ENCODE measurements around the gene SNAP29.
"Not testable (repeated sequence)": the region's sequence is repeated elsewhere in the genome, so short reads cannot be mapped to it uniquely, and the experiment has no call there.

SNAP29 gene

GRCh38 chr22:20903093-20903492, 44.3 kb downstream of the SNAP29 start:
- DNase-seq = no peak

- no peak for DNase-seq
Measured at GRCh38 chr22:20904008-20904979, 45.5 kb downstream of the SNAP29 start.

DNA sequence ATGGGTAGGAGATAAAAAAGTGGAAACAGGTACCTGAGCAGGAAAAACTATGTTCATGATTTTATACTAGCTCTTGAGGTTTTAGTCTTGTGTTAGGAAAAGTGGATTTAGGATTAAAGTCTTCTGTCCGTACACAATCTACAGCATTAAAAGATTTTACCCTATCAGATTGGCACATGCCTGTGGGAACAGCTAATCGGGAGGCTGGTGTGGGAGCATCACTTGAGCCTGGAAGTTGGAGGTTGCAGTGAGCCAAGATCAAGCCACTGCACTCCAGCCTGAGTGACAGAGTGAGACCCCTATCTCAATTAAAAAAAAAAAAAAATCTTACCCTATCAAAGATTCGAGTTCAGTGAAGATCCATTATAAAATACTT, 46.2 kb downstream of the SNAP29 start:
- no peak for DNase-seq

- no peak for DNase-seq
Measured at GRCh38 chr22:20905415-20906386, 46.9 kb downstream of the SNAP29 start.

DNA sequence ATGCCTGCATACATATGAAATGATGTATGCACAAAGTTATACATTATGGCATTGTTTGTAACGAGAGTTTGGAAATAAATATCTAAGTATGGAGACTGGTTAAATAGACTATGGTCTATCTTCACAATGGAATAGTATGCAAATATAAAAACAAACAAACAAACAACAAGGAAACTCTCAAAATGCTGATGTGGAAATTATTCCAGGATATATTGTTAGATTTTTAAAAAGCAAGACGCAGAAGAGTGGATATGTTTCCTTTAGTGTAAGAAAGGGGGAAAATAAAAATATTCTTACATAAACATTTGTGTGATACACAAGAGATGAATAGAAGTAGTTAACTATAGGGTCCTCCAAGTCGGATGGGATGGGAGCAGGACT, 47.6 kb downstream of the SNAP29 start:
- DNase-seq = no peak

DNA sequence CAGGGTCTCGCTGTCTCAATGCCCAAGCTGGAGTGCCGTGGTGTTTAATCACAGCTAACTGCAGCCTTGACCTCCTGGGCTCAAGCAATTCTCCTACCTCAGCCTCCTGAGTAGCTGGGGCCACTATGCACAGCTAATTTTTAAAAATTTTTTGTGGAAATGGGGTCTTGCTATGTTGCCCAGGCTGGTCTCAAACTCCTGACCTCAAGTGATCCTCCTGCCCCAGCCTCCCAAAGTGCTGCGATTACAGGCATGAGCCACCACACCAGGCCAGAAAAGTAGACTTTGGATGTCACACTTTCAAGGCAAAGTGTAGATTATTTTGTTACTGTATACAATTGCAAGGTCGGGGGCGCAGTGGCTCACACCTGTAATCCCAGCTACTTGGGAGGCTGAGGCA, 49.9 kb downstream of the SNAP29 start:
- not testable (repeated sequence) for DNase-seq

GRCh38 chr22:20909543-20910303, 50.9 kb downstream of the SNAP29 start:
- DNase-seq = no peak

- no peak for DNase-seq
Measured at GRCh38 chr22:20912494-20912893, 53.7 kb downstream of the SNAP29 start.

- DNase-seq = peak; percentile 98
Measured at GRCh38 chr22:20916916-20917810, 58.4 kb downstream of the SNAP29 start, which contains the start of gene CRKL. Gene CRKL (plus strand): TSS chr22:20917407. CDS start chr22:20917935, 528 bp downstream.

- no peak for DNase-seq
Measured at GRCh38 chr22:20918663-20919218, 59.9 kb downstream of the SNAP29 start.

DNA sequence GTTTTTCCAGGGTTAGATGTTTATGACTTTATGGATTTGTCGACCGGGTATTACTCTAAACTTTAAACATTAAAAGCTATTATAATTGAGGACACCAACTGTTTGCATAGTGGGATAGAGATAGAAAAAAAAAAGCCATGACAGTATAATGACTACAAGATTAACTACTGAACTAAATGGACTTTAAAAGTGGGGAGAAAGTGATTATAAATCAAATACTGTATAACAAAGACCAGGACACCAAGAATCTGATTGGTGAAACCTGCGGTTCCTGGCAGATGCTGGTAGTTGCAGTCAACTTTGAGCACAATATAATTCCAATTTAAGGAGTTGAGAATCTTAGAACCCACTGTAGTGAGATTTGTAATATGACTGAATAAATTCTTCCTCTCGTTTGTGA, 60.9 kb downstream of the SNAP29 start:
- DNase-seq = no peak

- DNase-seq = no peak
Measured at GRCh38 chr22:20920881-20921203, 62.0 kb downstream of the SNAP29 start.

- no peak for DNase-seq
Measured at GRCh38 chr22:20922141-20922751, 63.4 kb downstream of the SNAP29 start.

DNA sequence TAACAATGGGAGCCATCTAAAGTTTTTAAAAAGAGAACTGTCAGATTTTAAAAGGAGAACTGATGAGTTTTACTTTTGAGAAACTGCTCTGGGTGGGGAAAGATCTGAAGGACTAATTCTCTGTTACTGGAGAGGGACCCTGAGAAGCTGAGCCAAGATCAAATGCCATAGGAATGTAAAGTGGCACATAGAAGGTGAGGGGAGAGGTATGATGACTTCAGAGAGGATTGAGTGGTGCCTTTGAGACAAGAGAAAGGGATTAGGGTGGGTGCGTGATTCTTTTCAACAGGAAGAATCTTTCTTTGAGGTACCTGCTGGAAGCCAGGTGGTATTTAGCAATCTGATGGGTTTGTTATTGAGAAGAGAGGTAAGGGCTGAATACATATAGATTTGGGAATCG, 67.4 kb downstream of the SNAP29 start:
- no peak for DNase-seq

DNA sequence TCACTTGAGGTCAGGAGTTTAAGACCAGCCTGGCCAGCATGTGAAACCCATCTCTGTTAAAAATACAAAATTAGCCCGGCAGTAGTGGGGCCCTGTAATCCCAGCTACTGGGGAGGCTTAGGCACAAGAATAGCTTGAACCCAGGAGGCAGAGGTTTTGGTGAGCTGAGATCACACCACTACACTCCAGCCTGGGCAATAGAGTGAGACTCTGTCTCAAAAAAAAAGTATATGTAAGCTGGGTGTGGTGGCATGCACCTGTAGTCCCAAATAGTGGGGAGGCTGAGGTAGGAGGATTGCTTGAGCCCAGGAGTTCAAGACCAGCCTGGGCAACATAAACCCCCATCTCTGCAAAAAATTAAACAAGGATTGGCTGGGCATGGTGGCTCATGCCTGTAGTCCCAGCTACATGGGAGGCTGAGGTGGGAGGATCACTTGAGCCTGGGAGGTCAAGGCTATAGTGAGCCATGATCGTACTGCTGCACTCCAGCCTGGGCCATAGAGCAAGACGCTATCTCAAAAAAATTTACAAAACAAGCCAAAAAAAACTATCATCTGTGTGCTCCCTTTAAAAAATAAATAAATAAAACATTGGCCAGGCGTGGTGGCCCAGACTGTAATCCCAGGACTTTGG, 69.2 kb downstream of the SNAP29 start:
- DNase-seq = no peak

GRCh38 chr22:20928573-20928967, 69.8 kb downstream of the SNAP29 start:
- DNase-seq = no peak

GRCh38 chr22:20930004-20930403, 71.2 kb downstream of the SNAP29 start:
- no peak for DNase-seq

DNA sequence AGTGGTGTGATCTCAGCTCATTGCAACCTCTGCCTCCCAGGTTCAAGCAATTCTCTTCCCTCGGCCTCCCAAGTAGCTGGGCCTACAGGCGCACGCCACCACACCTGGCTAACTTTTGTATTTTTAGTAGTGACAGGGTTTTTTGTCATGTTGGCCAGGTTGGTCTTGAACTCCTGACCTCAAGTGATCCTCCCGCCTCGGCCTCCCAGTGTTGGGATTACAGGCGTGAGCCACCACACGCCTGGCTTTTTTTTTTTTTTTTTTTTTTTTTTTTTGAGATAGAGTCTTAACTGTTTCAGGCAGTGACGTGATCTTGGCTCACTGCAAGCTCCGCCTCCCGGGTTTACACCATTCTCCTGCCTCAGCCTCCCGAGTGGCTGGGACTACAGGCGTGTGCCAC, 71.6 kb downstream of the SNAP29 start:
- not testable (repeated sequence) for DNase-seq

DNA sequence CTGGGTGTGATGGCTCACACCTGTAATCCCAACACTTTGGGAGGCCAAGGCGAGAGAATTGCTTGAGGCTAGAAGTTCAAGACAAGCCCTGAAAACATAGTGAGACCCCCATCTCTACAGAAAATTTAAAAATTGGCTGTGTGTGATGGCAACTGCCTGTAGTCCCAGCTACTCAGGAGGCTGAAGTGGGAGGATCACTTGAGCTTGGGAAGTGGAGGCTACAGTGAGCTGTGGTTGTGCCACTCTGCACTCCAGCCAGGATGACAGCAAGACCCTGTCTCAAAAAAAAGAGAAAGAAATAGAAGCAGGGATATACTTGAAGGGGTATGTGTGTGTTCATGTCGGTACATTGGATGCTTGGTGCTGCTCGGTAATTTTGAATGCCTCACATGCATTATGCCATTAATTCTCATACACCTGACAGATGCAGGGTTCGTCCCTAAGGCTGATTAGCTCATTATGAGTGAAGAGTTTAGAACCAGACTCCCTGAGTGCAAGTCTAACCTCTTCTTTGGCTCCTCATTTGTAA, 72.4 kb downstream of the SNAP29 start:
- DNase-seq = no peak

GRCh38 chr22:20933910-20934309, 75.1 kb downstream of the SNAP29 start:
- DNase-seq = no peak

Measured in femur (tissue), 1 donor.